ENCODE measurements around the gene TLL1. TPM values are rescaled to one million over a fixed set of nuclear protein-coding genes. Genes with fewer than 3 reads are reported as not detected.

TLL1 gene
- 7.9 TPM for total RNA-seq

DNA sequence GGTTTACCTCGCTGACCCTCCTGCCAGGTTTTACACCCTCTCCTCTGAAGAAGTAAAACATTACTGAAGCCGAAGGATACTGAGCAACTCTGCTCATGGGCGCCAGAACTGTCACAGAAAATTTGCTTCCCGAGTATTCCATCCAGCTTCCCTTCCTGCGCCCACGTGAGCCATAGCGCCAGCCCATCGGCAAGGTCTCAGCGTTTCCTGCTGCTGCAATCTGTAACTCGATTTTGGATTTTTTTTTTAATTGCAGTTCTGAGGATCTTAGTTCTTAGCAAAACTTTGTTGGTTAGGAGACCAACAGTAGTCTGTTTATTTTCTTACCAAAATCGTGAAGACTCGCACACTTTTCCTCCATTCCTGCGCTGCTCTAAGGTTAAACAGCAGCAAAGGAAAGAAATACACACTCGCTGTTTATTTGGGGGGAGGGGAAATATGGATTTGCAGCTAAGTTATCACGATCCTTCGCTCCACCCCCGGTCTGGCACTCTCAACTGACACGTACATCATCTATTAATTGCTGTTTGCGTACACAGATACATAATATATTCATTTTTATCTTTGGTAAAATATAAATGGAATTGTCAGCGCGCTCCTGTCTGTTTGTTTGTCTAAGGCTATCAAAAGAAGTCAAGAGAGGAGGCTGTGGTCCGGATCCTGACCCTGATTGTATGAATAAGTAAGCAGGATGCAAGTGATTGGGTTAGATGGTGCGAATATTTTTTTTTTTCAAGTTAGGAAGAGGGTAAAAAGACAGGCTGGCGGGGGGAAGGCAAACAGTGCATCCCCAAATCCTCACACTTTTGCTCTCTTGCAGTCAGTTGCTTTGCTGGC, at the start of gene TLL1:
Gene TLL1 (plus strand): TSS at position 777 of the 837 bp plus-strand sequence. CDS start 668 bp downstream, outside the sequence.
- TF ChIP-seq POLR2AphosphoS5 (IDR thresholded peaks at IDR 0.05; ENCODE audit: insufficient read depth in 1 of 2, low read depth in 1 of 2) (peak in 1 of 2 donors; percentile 15), POLR2A (IDR thresholded peaks at IDR 0.05) (no peak)
- DNase-seq (ENCODE audit: extremely low spot score in 2 of 2) = no peak
- Histone ChIP-seq H3K4me3 (peak within 1 kb of the TSS; percentile 40 to 54), H3K27me3 (peaks cover 6% of the 10 kb centered on the region), H3K4me1 (peaks cover 20% of the 10 kb centered on the region), H3K36me3 (no peaks in the 10 kb centered on the region), H3K27ac (peak within 1 kb of the TSS; percentile 49), H3K9me3 (no peaks in the 10 kb centered on the region)
- intact Hi-C loops (cut with DNase I) = no loop called here

DNA sequence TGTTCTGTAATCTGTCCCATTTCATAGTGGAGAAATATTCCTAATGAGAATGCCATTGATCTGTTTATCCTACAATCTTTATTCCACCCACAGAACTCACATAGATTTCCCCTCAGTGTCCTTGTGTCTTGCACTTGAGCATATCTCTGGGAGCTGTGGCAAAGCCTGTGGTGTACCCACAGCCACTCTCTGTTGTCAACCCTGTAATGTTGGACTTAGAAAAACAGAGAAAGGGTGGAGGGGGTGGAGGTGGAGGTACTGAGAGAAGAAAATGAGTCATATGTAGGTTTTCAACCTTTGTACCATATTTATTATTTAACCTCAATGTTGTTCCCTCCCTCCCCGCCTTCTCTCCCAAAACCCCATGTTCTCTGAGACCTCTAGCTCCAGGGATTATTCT, 46.9 kb upstream of the TLL1 start:
- Histone ChIP-seq H3K27ac (no peak overlapping the region), H3K9me3 (no peaks in the 10 kb centered on the region), H3K4me1 (no peaks in the 10 kb centered on the region), H3K4me3 (no peak overlapping the region), H3K36me3 (no peaks in the 10 kb centered on the region), H3K27me3 (no peaks in the 10 kb centered on the region)
- intact Hi-C loops (cut with DNase I) = no loop called here
- no peak for DNase-seq (ENCODE audit: extremely low spot score in 2 of 2)
- no peak for TF ChIP-seq POLR2A (IDR thresholded peaks at IDR 0.05)
- TF ChIP-seq CTCF (IDR thresholded peaks at IDR 0.05) = no peak
- TF ChIP-seq POLR2AphosphoS5 (IDR thresholded peaks at IDR 0.05; ENCODE audit: insufficient read depth in 1 of 2, low read depth in 1 of 2) = no peak

DNA sequence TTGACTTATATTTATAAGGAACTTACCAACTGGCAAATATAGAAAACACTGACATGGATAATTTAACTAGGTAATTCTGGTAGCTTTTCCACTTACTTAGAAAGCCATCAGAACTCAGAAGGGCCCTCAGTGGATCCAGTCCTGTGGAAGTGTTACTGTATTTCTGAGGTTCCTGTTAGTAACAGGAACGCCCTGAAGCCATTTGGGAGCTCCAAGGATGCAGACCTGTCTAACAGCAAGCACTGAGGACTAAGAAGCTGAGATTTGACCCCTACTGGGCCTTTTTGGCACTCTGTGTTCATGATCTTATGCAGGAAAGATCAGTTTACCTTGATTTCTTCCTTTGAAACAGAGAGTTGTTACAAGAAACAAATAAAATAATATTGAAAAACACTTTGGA, 46.0 kb upstream of the TLL1 start:
- Histone ChIP-seq H3K4me1 (no peaks in the 10 kb centered on the region), H3K4me3 (no peak overlapping the region), H3K9me3 (no peaks in the 10 kb centered on the region), H3K27me3 (no peaks in the 10 kb centered on the region), H3K27ac (no peak overlapping the region), H3K36me3 (no peaks in the 10 kb centered on the region)
- DNase-seq (ENCODE audit: extremely low spot score in 2 of 2) = no peak
- TF ChIP-seq POLR2A (IDR thresholded peaks at IDR 0.05) (no peak), CTCF (IDR thresholded peaks at IDR 0.05) (no peak), POLR2AphosphoS5 (IDR thresholded peaks at IDR 0.05; ENCODE audit: insufficient read depth in 1 of 2, low read depth in 1 of 2) (no peak)
- intact Hi-C loops (cut with DNase I) = no loop called here

GRCh38 chr4:165828928-165829327, 44.1 kb upstream of the TLL1 start:
- no peak overlapping the region for H3K27ac ChIP-seq
- intact Hi-C loops (cut with DNase I) = no loop called here
- H3K4me1 ChIP-seq = no peaks in the 10 kb centered on the region
- TF ChIP-seq CTCF (IDR thresholded peaks at IDR 0.05) = no peak
- no peak for TF ChIP-seq POLR2A (IDR thresholded peaks at IDR 0.05)
- no peak for TF ChIP-seq POLR2AphosphoS5 (IDR thresholded peaks at IDR 0.05; ENCODE audit: insufficient read depth in 1 of 2, low read depth in 1 of 2)
- no peaks in the 10 kb centered on the region for H3K27me3 ChIP-seq
- H3K4me3 ChIP-seq = no peak overlapping the region
- H3K36me3 ChIP-seq = no peaks in the 10 kb centered on the region
- no peak for DNase-seq (ENCODE audit: extremely low spot score in 2 of 2)
- H3K9me3 ChIP-seq = no peaks in the 10 kb centered on the region

DNA sequence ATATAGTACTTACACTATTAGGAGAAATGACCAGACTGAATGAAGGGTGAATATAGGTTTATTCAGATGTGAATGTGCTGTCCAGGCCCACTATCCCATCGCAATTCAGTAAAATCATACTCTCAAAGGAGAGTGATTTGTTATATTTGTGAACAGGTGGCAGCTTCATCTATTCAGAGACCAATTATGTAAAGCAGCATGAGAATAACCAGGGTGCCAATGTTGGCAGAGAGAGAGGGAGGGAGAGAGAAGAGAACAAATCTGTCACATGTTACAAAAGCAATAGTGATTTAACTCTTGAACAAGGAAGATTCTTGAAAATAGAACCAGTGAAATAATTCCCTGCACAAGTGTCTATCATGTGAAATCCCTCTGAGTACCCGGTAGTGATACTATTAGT, 38.9 kb upstream of the TLL1 start:
- TF ChIP-seq POLR2AphosphoS5 (IDR thresholded peaks at IDR 0.05; ENCODE audit: insufficient read depth in 1 of 2, low read depth in 1 of 2) = no peak
- no peak for TF ChIP-seq POLR2A (IDR thresholded peaks at IDR 0.05)
- H3K27ac ChIP-seq = no peak overlapping the region

DNA sequence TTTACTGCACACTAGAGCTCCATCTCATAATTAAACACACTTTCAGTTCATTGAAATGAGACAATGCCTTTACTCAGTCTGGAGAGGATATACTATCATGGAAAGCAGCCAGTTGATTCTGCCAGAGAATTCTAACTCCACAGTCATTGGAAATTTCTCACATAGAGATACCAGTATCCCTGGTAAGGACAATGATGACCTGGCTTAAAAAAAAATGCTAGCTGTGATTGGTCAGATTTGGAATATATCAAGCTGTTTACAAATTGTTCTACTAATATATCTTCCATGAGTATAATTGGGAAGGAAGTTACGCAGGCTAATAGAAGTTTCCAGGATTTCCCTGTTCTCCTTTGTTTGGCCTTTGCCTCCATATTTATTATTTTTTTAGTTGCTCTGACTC, 34.5 kb upstream of the TLL1 start:
- no peaks in the 10 kb centered on the region for H3K9me3 ChIP-seq
- intact Hi-C loops (cut with DNase I) = no loop called here
- H3K27ac ChIP-seq = no peak overlapping the region
- DNase-seq (ENCODE audit: extremely low spot score in 2 of 2) = no peak
- no peak overlapping the region for H3K4me3 ChIP-seq
- no peak for TF ChIP-seq CTCF (IDR thresholded peaks at IDR 0.05)
- TF ChIP-seq POLR2A (IDR thresholded peaks at IDR 0.05) = no peak
- TF ChIP-seq POLR2AphosphoS5 (IDR thresholded peaks at IDR 0.05; ENCODE audit: insufficient read depth in 1 of 2, low read depth in 1 of 2) = peak in 1 of 2 donors; percentile 63
- H3K27me3 ChIP-seq = no peaks in the 10 kb centered on the region
- H3K4me1 ChIP-seq = no peaks in the 10 kb centered on the region
- H3K36me3 ChIP-seq = no peaks in the 10 kb centered on the region

More for the DNA sequence above, 38.9 kb upstream of the TLL1 start:
- Histone ChIP-seq H3K4me3 (no peak overlapping the region), H3K27me3 (no peaks in the 10 kb centered on the region), H3K36me3 (no peaks in the 10 kb centered on the region), H3K4me1 (no peaks in the 10 kb centered on the region), H3K9me3 (no peaks in the 10 kb centered on the region)
- intact Hi-C loops (cut with DNase I) = no loop called here
- DNase-seq (ENCODE audit: extremely low spot score in 2 of 2) = no peak

All from vagina (tissue), 2 donors.